22Rv1 (cell line): Measurements from ENCODE around the gene KANSL1.

Experiments used
- CTCF ChIP-seq: fragments of 450-650 bp; IDR thresholded peaks from 2 replicates; pipeline ENCODE4 v1.5.1; 2017; ENCODE audit warnings: mild to moderate bottlenecking
- ZFX ChIP-seq: fragments of 450-650 bp; IDR thresholded peaks from 2 replicates; pipeline ENCODE4 v1.6.1; 2017; ENCODE audit warnings: antibody characterized with exemption, borderline replicate concordance

- TF ChIP-seq CTCF, result no peak
- no peak for TF ChIP-seq ZFX
Measured at GRCh38 chr17:46037722-46038255, 155.4 kb downstream of the KANSL1 start.
